HEK293T (cell line): ENCODE measurements around the gene TMEM187.

Source experiments
- CTCF ChIA-PET: fragments of 350-600 bp; formaldehyde crosslinking; extraction: SDS; loops from one replicate; lab custom pipeline; 2021; ENCODE audit warnings: antibody characterized with exemption, inconsistent platforms; lab: Yijun Ruan, JAX
- POLR2A ChIA-PET: fragments of 350-600 bp; formaldehyde crosslinking; extraction: SDS; loops from one replicate; lab custom pipeline; 2020; ENCODE audit warnings: antibody characterized with exemption, inconsistent platforms; lab: Yijun Ruan, JAX
- DNase-seq: peaks from one replicate; pipeline ENCODE4 v3.0.0; 2012; ENCODE audit warnings: mixed read lengths; ENCODE audit errors: extremely low spot score
- ARNT ChIP-seq: fragments of 450-650 bp; IDR thresholded peaks from 2 replicates; pipeline ENCODE4 v1.6.1; 2017; ENCODE audit warnings: mild to moderate bottlenecking
- BHLHE40 ChIP-seq: fragments of 450-650 bp; IDR thresholded peaks from 2 replicates; pipeline ENCODE4 v1.6.1; 2016; ENCODE audit warnings: mild to moderate bottlenecking, moderate library complexity, borderline replicate concordance
- CTBP1 ChIP-seq: fragments of 450-650 bp; IDR thresholded peaks from 2 replicates; pipeline ENCODE4 v1.6.1; 2016; ENCODE audit warnings: borderline replicate concordance
- ELF4 ChIP-seq: fragments of 450-650 bp; IDR thresholded peaks from 2 replicates; pipeline ENCODE4 v1.6.1; 2017; ENCODE audit warnings: antibody characterized with exemption
- FOXA1 ChIP-seq: fragments of 450-650 bp; IDR thresholded peaks from 2 replicates; pipeline ENCODE4 v1.6.1; 2016; ENCODE audit warnings: mild to moderate bottlenecking
- FOXK2 ChIP-seq: fragments of 450-650 bp; IDR thresholded peaks from 2 replicates; pipeline ENCODE4 v1.6.1; 2016; ENCODE audit warnings: mild to moderate bottlenecking
- FOXM1 ChIP-seq: fragments of 450-650 bp; IDR thresholded peaks from 2 replicates; pipeline ENCODE4 v1.6.1; 2017; ENCODE audit warnings: mild to moderate bottlenecking, borderline replicate concordance
- HDGF ChIP-seq: fragments of 450-650 bp; IDR thresholded peaks from 2 replicates; pipeline ENCODE4 v1.6.1; 2017; ENCODE audit warnings: antibody characterized with exemption, borderline replicate concordance
- L3MBTL2 ChIP-seq: fragments of 450-650 bp; conservative IDR thresholded peaks from 2 replicates; pipeline ENCODE4 v1.6.1; 2016; ENCODE audit warnings: mild to moderate bottlenecking
- LEF1 ChIP-seq: fragments of 450-650 bp; IDR thresholded peaks from 2 replicates; pipeline ENCODE4 v1.6.1; 2017; ENCODE audit warnings: mild to moderate bottlenecking, borderline replicate concordance
- NFRKB ChIP-seq: fragments of 450-650 bp; IDR thresholded peaks from 2 replicates; pipeline ENCODE4 v1.6.1; 2016; ENCODE audit warnings: mild to moderate bottlenecking, moderate library complexity
- SP1 ChIP-seq: fragments of 450-650 bp; IDR thresholded peaks from 2 replicates; pipeline ENCODE4 v1.6.1; 2017
- SUZ12 ChIP-seq: fragments of 450-650 bp; IDR thresholded peaks from 2 replicates; pipeline ENCODE4 v1.6.1; 2016; ENCODE audit warnings: mild to moderate bottlenecking
- TARDBP ChIP-seq: fragments of 450-650 bp; IDR thresholded peaks from 2 replicates; pipeline ENCODE4 v1.6.1; 2016
- ZNF384 ChIP-seq: fragments of 450-650 bp; IDR thresholded peaks from 2 replicates; pipeline ENCODE4 v1.6.1; 2016
- TF ChIP-seq, protein P1 (sequence below): fragments of 450-650 bp; IDR thresholded peaks from 2 replicates; pipeline ENCODE4 v1.6.1; 2016

Gene TMEM187

DNA sequence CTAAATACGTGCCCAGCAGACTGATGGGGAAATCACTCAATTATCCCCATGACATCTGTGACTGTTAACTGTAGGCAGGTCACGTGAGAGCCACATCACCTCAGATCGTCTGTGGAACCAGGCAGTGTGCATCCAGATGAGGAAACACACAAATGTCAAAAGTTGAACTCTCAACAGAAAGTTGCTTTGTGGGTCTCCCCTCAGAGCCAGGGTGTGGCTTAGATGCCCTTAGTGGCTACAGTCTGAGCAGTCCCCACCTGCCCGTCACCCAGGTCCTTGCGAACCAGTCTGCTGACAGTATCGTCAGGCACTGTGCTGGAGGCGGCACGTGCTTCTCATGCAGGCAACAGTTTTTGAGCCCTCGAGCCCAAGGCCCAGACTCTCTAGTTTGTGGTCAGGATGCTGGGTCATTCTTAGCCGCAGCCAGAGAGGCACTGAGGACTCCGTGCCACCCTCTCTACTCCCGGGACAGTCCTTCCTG lies 10.8 kb downstream of the TMEM187 start:
- CTCF ChIA-PET = no interaction called here
- DNase-seq = no peak
- POLR2A ChIA-PET = no interaction called here
- no peak for TF ChIP-seq CTBP1
- no peak for TF ChIP-seq SUZ12
- TF ChIP-seq, protein P1, sequence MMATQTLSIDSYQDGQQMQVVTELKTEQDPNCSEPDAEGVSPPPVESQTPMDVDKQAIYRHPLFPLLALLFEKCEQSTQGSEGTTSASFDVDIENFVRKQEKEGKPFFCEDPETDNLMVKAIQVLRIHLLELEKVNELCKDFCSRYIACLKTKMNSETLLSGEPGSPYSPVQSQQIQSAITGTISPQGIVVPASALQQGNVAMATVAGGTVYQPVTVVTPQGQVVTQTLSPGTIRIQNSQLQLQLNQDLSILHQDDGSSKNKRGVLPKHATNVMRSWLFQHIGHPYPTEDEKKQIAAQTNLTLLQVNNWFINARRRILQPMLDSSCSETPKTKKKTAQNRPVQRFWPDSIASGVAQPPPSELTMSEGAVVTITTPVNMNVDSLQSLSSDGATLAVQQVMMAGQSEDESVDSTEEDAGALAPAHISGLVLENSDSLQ = no peak
- no peak for TF ChIP-seq ZNF384
- TF ChIP-seq FOXA1 = no peak
- no peak for TF ChIP-seq BHLHE40
- no peak for TF ChIP-seq ELF4
- no peak for TF ChIP-seq TARDBP
- TF ChIP-seq NFRKB = no peak
- no peak for TF ChIP-seq L3MBTL2
- no peak for TF ChIP-seq FOXM1
- no peak for TF ChIP-seq ARNT
- TF ChIP-seq LEF1 = no peak
- no peak for TF ChIP-seq SP1
- TF ChIP-seq HDGF = no peak
- TF ChIP-seq FOXK2 = no peak

DNA sequence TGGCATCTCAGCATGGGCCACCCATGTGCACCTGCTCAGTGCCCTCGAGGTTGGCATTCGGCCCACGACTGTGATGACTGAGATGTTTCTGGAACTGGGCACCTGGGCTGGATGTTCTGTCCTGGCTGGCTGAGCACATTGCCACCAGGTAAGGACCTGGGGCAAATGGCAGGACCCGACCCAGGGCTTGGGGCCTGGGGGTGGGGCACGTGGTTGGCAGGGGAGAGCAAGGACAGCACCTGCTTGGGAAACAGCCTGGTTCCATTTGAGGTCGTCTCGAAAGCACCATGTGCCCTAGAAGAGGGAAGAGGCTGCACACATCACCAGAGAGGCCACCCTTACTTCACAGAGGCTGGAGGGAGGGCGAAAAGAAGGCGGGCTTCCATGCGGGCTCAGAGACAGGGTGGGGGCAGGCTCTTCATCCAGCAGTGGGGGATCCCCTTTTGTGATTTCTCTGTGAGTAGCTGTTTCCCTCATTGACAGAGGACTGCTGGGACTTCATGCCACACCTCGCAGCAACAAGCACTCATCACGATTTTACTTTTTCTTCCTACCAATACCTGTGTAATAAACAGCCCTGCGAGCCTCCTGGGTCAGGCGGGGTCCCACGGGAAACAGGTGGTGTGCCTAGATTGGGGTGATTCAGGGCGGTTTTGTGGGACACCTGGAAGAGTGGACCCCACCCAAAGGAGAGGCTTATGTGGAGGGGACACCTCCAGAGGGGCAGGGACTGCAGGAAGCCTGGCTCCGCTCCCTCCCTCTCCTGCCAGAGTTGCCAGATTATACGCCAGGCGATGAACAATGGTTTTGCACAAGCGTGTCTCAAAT lies 12.0 kb downstream of the TMEM187 start:
- no peak for DNase-seq
- CTCF ChIA-PET = no interaction called here
- POLR2A ChIA-PET = no interaction called here

DNA sequence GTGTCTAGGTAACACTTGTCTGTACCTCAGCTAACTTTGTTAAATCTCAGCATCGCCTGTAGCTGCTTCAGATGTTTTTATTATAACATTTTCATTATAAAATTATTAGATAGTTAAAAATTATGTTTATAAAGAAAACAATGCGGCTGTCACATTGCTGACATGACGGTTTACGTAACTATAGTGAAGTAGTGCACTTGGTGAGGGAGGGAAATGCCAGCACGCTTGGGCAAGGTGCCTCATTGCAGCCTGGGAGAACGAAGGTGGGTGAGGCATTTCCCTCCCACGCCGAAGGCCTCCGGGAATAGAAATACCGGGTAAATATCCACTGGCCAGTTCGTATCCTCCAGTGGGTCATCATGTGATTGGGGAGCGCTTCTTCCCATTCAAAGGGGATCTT lies 15.9 kb downstream of the TMEM187 start:
- ChIA-PET CTCF (no interaction called here), POLR2A (no interaction called here)
- DNase-seq = no peak
- TF ChIP-seq ELF4 = no peak
- no peak for TF ChIP-seq FOXA1
- no peak for TF ChIP-seq FOXK2
- TF ChIP-seq FOXM1 = no peak
- no peak for TF ChIP-seq HDGF
- TF ChIP-seq, protein P1 = no peak
- no peak for TF ChIP-seq ARNT
- TF ChIP-seq NFRKB = no peak
- TF ChIP-seq ZNF384 = no peak
- no peak for TF ChIP-seq BHLHE40
- no peak for TF ChIP-seq L3MBTL2
- no peak for TF ChIP-seq TARDBP
- TF ChIP-seq CTBP1 = no peak
- TF ChIP-seq LEF1 = no peak

More for the DNA sequence above, 12.0 kb downstream of the TMEM187 start:
- no peak for TF ChIP-seq BHLHE40
- no peak for TF ChIP-seq L3MBTL2
- TF ChIP-seq, protein P1 = no peak
- no peak for TF ChIP-seq ELF4
- no peak for TF ChIP-seq CTBP1
- no peak for TF ChIP-seq TARDBP
- TF ChIP-seq ZNF384 = no peak
- no peak for TF ChIP-seq SUZ12
- no peak for TF ChIP-seq SP1
- TF ChIP-seq FOXM1 = no peak
- no peak for TF ChIP-seq LEF1
- TF ChIP-seq HDGF = no peak
- TF ChIP-seq FOXK2 = no peak
- TF ChIP-seq NFRKB = no peak
- no peak for TF ChIP-seq ARNT

DNA sequence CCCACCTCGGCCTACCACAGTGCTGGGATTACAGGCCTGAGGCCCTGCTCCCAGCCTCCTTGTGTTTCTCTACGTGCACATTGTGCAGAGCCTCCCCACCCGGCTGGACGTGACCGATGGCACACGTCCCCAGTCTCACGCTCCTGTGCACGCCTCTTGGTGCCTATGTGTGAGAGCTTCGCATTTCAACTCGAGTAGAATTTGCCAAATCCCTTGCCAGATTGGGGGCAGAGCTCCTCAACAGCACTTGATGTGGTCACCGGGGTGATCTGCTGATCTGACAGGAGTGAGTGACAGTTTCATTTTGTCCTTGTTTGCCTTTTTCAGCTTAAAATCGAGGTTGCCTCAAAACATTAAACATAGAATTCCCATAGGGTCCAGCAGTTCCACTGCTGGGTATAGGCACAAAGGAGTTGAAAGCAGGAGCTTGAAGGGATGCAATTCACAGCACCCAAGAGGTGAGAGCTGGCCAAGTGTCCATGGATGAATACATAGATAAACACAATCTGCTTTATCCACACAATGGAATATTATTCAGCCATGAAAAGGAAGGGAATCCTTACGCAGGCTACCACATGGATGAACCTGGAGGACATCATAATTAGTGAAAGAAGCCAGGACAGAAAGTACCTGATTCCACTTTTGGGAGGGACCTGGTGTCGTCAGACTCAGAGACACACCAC lies 17.6 kb downstream of the TMEM187 start:
- POLR2A ChIA-PET = interaction anchor here (0.8 to 1.2 kb wide), 2 partner anchors 17 to 107 kb away, joined by 3 to 4 read pairs; partner anchors contain the start of genes MECP2 and TMEM187
- CTCF ChIA-PET = interaction anchor here (1.1 kb wide), 1 partner anchor 146 kb away, joined by 3 read pairs; no protein-coding TSS in a partner anchor
- no peak for TF ChIP-seq ZNF384
- no peak for TF ChIP-seq LEF1
- no peak for TF ChIP-seq SUZ12
- no peak for TF ChIP-seq ARNT
- DNase-seq = no peak

DNA sequence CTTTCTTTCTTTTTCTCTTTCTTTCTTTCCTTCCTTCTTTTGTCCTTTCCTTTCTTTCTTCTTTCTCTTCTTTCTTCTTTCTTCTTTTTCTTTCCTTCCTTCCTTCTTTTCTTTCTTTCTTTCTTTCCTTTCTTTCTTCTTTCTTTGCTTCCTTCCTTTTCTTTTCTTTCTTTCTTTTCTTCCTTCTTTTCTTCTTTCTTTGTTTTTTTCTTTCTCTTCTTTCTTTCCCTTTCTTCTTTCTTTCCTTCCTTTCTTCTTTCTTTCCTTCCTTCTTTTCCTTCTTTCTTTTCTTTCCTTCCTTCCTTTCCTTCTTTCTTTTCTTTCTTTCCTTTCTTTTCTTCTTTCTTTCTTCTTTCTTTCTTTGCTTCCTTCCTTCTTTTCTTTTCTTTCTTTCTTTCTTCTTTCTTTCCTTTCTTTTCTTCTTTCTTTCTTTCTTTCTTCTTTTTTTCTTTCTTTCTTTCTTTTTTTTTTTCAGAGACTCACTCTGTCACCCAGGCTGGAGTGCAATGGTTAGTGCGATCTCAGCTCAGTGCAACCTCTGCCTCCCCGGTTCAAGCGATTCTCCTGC lies 18.5 kb downstream of the TMEM187 start:
- POLR2A ChIA-PET = no interaction called here
- no peak for DNase-seq
- CTCF ChIA-PET = no interaction called here
- TF ChIP-seq FOXK2 (no peak), ZNF384 (no peak), ARNT (no peak), L3MBTL2 (no peak), NFRKB (no peak), LEF1 (no peak), CTBP1 (no peak), FOXM1 (no peak), FOXA1 (no peak), TARDBP (no peak), ELF4 (no peak), SUZ12 (no peak)
- TF ChIP-seq, protein P1 = no peak
